Activated T-helper 1 cell treated with anti-CD3 and anti-CD28 coated beads, Interleukin-12 subunit alpha, Interleukin-12 subunit beta, Interleukin-2, Interleukin-4 antibody, amounts not matched to agents 30 ng/mL and 10 ng/mL and 1 ng/mL, durations not matched to agents 14 hours and 24 hours and 36 hours (primary cell): Measurements from ENCODE around the gene RPS6KA3. TPM values are rescaled to one million over a fixed set of nuclear protein-coding genes. Genes with fewer than 3 reads are reported as not detected.
"Not testable (repeated sequence)": the region's sequence is repeated elsewhere in the genome, so short reads cannot be mapped to it uniquely, and the experiment has no call there.

Experiments
- DNase-seq: peaks from one replicate; pipeline ENCODE4 v3.0.0; 2021; ENCODE audit warnings: low spot score
- H3K27ac Mint-ChIP-seq: one replicate; pipeline ENCODE4 v1.8.0; 2021; ENCODE audit warnings: mild to moderate bottlenecking, mixed read lengths
- H3K27me3 Mint-ChIP-seq: one replicate; pipeline ENCODE4 v1.8.0; 2022; ENCODE audit warnings: mild to moderate bottlenecking, moderate library complexity, mixed read lengths; ENCODE audit not compliant: insufficient read depth
- H3K36me3 Mint-ChIP-seq: one replicate; pipeline ENCODE4 v1.8.0; 2021; ENCODE audit warnings: low read depth, mixed read lengths
- H3K4me1 Mint-ChIP-seq: one replicate; pipeline ENCODE4 v1.8.0; 2021; ENCODE audit warnings: low read depth, mixed read lengths
- H3K4me3 Mint-ChIP-seq: one replicate; pipeline ENCODE4 v1.8.0; 2021; ENCODE audit warnings: mild to moderate bottlenecking, moderate library complexity, mixed read lengths
- H3K9me3 Mint-ChIP-seq: one replicate; pipeline ENCODE4 v1.8.0; 2021; ENCODE audit warnings: mixed read lengths
- intact Hi-C: fragments of 100-400 bp; cut with micrococcal nuclease; formaldehyde crosslinking; loops from one replicate; pipeline ENCODE4 v1.15.1; 2024
- total RNA-seq: library from RNA; stranded (reverse); gene quantifications from 2 replicates; pipeline ENCODE4 v1.2.3, GENCODE V29; 2022

RPS6KA3 gene
- total RNA-seq, 1 donor from 2014 or later: 58.8 TPM

DNA sequence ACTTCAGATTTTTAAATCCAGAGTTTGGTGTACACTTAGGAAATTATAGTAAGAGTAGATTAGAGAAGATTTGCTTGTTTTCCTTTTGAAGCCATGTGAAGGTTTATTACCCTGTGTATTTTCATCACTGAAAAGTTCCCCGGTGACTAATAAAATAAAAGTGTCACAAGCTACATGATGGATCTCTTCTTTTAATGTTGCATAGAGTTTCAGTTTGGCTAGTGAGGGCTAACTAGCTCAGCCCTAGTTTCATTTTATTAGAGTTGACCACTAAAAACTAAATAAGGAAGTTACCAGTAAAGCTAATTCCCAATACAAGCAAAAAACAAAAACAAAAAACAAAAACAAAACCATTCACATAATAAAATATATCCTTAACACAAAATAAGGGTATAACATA, 139.9 kb downstream of the RPS6KA3 start:
- DNase-seq, H3K4me1 Mint-ChIP-seq, intact Hi-C loops, H3K27ac Mint-ChIP-seq, H3K4me3 Mint-ChIP-seq, H3K27me3 Mint-ChIP-seq, H3K9me3 Mint-ChIP-seq, H3K36me3 Mint-ChIP-seq: not testable (repeated sequence)

GRCh38 chrX:20124964-20125363, 141.7 kb downstream of the RPS6KA3 start:
- Mint-ChIP-seq H3K27me3 (no peaks in the 10 kb centered on the region), H3K9me3 (no peaks in the 10 kb centered on the region), H3K27ac (no peak overlapping the region), H3K36me3 (peaks cover 2% of the 10 kb centered on the region), H3K4me1 (no peaks in the 10 kb centered on the region), H3K4me3 (no peak overlapping the region)
- intact Hi-C loops: no loop called here
- DNase-seq: no peak

DNA sequence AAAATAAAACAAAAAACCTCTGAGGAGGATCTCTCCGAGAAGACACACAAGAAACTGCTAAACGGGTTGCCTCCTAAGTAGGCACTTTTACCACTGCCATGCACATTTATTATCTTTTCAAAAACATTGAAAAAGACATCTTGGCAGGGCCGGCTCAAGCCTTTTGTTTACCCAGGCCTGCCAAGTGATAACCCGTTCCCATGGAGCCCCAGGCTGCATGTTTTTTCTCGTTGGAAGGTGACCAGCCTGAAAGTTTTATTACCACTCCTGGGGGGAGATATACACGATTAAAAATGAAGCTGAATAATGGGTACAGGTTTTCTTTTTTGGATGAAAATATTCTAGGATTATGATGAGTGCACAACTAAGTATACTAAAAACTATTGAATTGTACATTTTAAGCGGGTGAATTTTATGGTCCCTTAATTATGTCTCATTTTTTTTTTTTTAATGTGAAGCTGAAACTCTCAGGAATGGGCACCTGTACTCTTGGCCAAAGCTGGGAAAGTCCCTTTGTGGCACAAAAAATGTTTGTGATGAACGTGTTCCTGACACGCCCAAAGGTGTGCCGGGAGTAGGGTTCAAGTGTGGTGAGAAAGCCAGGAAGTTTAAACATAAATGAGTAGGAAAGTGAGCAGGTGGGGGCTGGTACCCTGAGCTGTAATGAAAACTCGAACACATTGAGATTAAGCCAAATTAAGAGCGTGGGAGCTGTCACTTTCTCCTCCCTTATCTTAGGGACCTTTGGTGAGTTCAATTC, 148.5 kb downstream of the RPS6KA3 start:
- intact Hi-C loops: no loop called here
- no peak for DNase-seq
- Mint-ChIP-seq H3K27me3 (peaks cover 15% of the 10 kb centered on the region), H3K4me3 (no peak overlapping the region), H3K9me3 (no peaks in the 10 kb centered on the region), H3K27ac (no peak overlapping the region), H3K4me1 (no peaks in the 10 kb centered on the region), H3K36me3 (no peaks in the 10 kb centered on the region)

DNA sequence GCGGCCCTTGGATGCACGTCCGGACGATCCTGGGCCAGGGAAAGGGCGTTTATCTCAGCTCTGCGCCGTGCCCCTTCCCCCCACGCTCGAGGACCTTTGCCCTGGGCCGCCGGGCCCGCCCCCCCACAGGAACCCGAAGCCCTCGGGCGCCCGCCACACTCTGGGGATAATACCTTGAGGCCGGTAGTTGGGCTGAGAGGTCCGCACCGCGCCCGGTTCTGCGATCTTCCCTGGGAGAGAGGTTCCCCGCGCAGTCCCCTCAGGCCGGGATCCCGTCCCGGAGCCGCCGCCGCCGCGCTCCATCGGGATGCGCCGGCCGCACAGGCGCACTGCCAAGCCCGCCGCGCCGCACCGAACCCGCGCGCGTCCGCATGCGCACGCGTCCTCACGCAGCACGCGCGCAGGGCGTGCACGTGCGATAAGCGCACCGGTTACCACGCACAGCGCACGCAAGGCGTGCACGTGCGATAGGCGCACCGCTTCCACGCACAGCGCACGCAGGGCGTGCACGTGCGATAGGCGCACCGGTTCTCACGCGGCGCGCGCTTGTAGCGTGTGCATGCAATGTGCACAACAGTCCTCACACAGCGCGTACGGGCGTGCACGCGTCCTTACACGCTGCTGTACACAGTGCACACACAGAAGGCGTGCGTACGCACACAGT, 150.0 kb downstream of the RPS6KA3 start, which contains the start of gene MAP7D2:
MAP7D2 (minus strand) TSS at position 331 of the 664 bp plus-strand sequence; CDS start at position 303, 28 bp downstream.
- H3K36me3 Mint-ChIP-seq: no peaks in the 10 kb centered on the region
- intact Hi-C loops: no loop called here
- no peaks in the 10 kb centered on the region for H3K9me3 Mint-ChIP-seq
- no peaks in the 10 kb centered on the region for H3K4me1 Mint-ChIP-seq
- peak within 1 kb of the TSS; percentile 39 for H3K4me3 Mint-ChIP-seq
- DNase-seq: no peak
- H3K27me3 Mint-ChIP-seq: peaks cover 15% of the 10 kb centered on the region
- H3K27ac Mint-ChIP-seq: no peak within 1 kb of the TSS

GRCh38 chrX:20116087-20116576, 150.6 kb downstream of the RPS6KA3 start:
- Mint-ChIP-seq H3K27me3 (peaks cover 15% of the 10 kb centered on the region), H3K27ac (no peak overlapping the region), H3K36me3 (no peaks in the 10 kb centered on the region), H3K4me1 (no peaks in the 10 kb centered on the region), H3K4me3 (peak overlapping the region; percentile 39), H3K9me3 (no peaks in the 10 kb centered on the region)
- intact Hi-C loops: no loop called here
- no peak for DNase-seq

- Mint-ChIP-seq H3K36me3 (no peaks in the 10 kb centered on the region), H3K27me3 (peaks cover 12% of the 10 kb centered on the region), H3K4me3 (no peak overlapping the region), H3K9me3 (no peaks in the 10 kb centered on the region), H3K27ac (no peak overlapping the region), H3K4me1 (no peaks in the 10 kb centered on the region)
- intact Hi-C loops: no loop called here
- no peak for DNase-seq
Observed at GRCh38 chrX:20112022-20112774, 154.5 kb downstream of the RPS6KA3 start.

- Mint-ChIP-seq H3K27ac (no peak overlapping the region), H3K27me3 (peaks cover 9% of the 10 kb centered on the region), H3K4me1 (no peaks in the 10 kb centered on the region), H3K9me3 (no peaks in the 10 kb centered on the region), H3K36me3 (no peaks in the 10 kb centered on the region), H3K4me3 (no peak overlapping the region)
- no peak for DNase-seq
- intact Hi-C loops: no loop called here
Observed at GRCh38 chrX:20111271-20111670, 155.4 kb downstream of the RPS6KA3 start.

DNA sequence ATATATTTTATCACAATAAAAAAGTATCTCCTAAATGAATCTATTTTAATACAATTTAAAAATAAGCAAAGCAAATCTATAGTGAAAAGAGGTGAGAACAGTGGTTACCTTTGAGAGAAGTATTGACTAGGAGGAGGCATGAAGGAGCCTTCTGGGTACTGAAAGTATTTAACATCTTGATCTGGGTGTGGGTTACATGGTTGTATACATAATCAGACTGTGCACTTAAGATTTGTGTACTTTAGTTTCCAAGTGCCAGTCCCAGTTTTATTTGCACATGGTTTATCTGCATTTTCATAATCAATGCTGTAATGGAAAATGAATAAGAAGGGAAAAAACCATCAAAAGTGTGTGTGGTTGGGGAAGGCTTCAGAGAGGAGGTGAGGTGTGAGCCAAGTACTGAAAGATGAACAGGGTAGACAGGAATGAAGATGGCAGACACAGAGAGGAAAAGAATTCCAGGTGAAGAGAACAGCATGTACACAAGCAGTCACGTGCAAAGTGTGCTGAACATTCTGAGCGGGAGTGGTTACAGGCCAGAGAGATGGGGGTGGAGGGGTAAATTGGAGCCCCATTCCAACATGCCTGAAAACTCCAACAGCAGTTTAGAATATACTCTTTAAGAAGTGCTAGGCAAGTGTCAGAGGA, 164.7 kb downstream of the RPS6KA3 start:
- H3K9me3 Mint-ChIP-seq: no peaks in the 10 kb centered on the region
- H3K36me3 Mint-ChIP-seq: peaks cover 2% of the 10 kb centered on the region
- intact Hi-C loops: no loop called here
- H3K27ac Mint-ChIP-seq: peak overlapping the region; percentile 59
- no peak for DNase-seq
- no peak overlapping the region for H3K4me3 Mint-ChIP-seq
- peaks cover 6% of the 10 kb centered on the region for H3K4me1 Mint-ChIP-seq
- H3K27me3 Mint-ChIP-seq: no peaks in the 10 kb centered on the region

Other genes starting within 250 kb of the RPS6KA3 start
- 0.39 TPM in 2 replicates for gene MAP7D2, start 150.0 kb downstream of the RPS6KA3 start, total RNA-seq
- 107 TPM in 2 replicates for gene EIF1AX, start 125.1 kb downstream of the RPS6KA3 start, total RNA-seq